Keratinocyte (primary cell): Measurements from ENCODE around the gene AGR2. TPM values are rescaled to one million over a fixed set of nuclear protein-coding genes. Genes with fewer than 3 reads are reported as not detected.

Experiments used
- DNase-seq: peaks from one replicate; pipeline ENCODE4 v3.0.0-alpha.2; 2011; ENCODE audit warnings: low read depth, missing footprints, low spot score
- FAIRE-seq: peaks from 2 replicates; lab custom pipeline; 2011; peaks lifted over from hg19 to GRCh38; lab: Jason Lieb, UNC
- H2AFZ ChIP-seq: 2 replicates; pipeline ENCODE4 v1.6.0; 2012; ENCODE audit warnings: low read length, control low read depth, inconsistent platforms; ENCODE audit not compliant: control insufficient read depth
- H3K27ac ChIP-seq: 2 replicates; pipeline ENCODE4 v1.5.1; 2011; ENCODE audit warnings: low read length; ENCODE audit not compliant: control insufficient read depth, insufficient read depth
- H3K27me3 ChIP-seq: 3 replicates; pipeline ENCODE4 v1.6.0; 2011; ENCODE audit warnings: low read length; ENCODE audit not compliant: control insufficient read depth, insufficient read depth; ENCODE audit errors: extremely low read depth
- H3K36me3 ChIP-seq, 2 experiments: 2 replicates in 1 of 2; 3 replicates in 1 of 2; pipeline ENCODE4 v1.5.1; 2011; ENCODE audit warnings: low read length in 2 of 2, mild to moderate bottlenecking in 1 of 2; ENCODE audit not compliant: control insufficient read depth in 2 of 2, insufficient read depth in 2 of 2; ENCODE audit errors: extremely low read depth in 1 of 2
- H3K4me1 ChIP-seq: 3 replicates; pipeline ENCODE4 v1.5.1; 2011; ENCODE audit warnings: low read length; ENCODE audit not compliant: control insufficient read depth, insufficient read depth; ENCODE audit errors: extremely low read depth
- H3K4me2 ChIP-seq: 3 replicates; pipeline ENCODE4 v1.6.0; 2011; ENCODE audit warnings: low read depth, low read length; ENCODE audit not compliant: control insufficient read depth, insufficient read depth; ENCODE audit errors: extremely low read depth
- H3K4me3 ChIP-seq, 3 experiments: fragments of 200-600 bp in 1 of 3; sonication (generic) in 1 of 3; 2 replicates in 2 of 3; 3 replicates in 1 of 3; pipeline ENCODE4 v1.5.1; 2011 to 2016; ENCODE audit warnings: low read length in 3 of 3, mild to moderate bottlenecking in 3 of 3, control low read depth in 2 of 3, inconsistent platforms in 1 of 3, low read depth in 1 of 3, mixed read lengths in 1 of 3, mixed run types in 1 of 3, moderate library complexity in 1 of 3; ENCODE audit not compliant: control insufficient read depth in 2 of 3, insufficient read depth in 2 of 3; ENCODE audit errors: extremely low read depth in 1 of 3
- H3K79me2 ChIP-seq: 2 replicates; pipeline ENCODE4 v1.6.0; 2012; ENCODE audit warnings: low read length; ENCODE audit not compliant: control insufficient read depth, insufficient read depth
- H3K9ac ChIP-seq: 3 replicates; pipeline ENCODE4 v1.6.0; 2011; ENCODE audit warnings: low read length; ENCODE audit not compliant: control insufficient read depth, insufficient read depth; ENCODE audit errors: extremely low read depth
- H3K9me1 ChIP-seq: 3 replicates; pipeline ENCODE4 v1.6.0; 2011; ENCODE audit warnings: low read length; ENCODE audit not compliant: control insufficient read depth, insufficient read depth; ENCODE audit errors: extremely low read depth
- H3K9me3 ChIP-seq: 2 replicates; pipeline ENCODE4 v1.5.1; 2012; ENCODE audit warnings: low read depth, low read length; ENCODE audit not compliant: control insufficient read depth
- H4K20me1 ChIP-seq: 3 replicates; pipeline ENCODE4 v1.6.0; 2011; ENCODE audit warnings: low read length; ENCODE audit not compliant: control insufficient read depth, insufficient read depth; ENCODE audit errors: extremely low read depth
- EZH2 ChIP-seq: IDR thresholded peaks from one replicate; pipeline ENCODE4 v1.6.1; 2012; ENCODE audit warnings: inconsistent platforms, mild to moderate bottlenecking, low read length, moderate library complexity
- dilution Hi-C: fragments of 300-500 bp; cut with MboI; formaldehyde crosslinking; loops from one replicate; pipeline ENCODE4 v1.7.0; 2020; ENCODE audit warnings: low sequenced_read_pairs; ENCODE audit not compliant: extremely low pct_ligation_motif_present
- polyA plus RNA-seq, 5 experiments: library from polyadenylated mRNA; depleted of rRNA in 3 of 5; stranded (reverse) in 3 of 5; stranded (forward) in 1 of 5; unstranded in 1 of 5; fragments of >200 nt; gene quantifications; 1 replicate in 1 of 5; 2 replicates in 3 of 5; 3 replicates in 1 of 5; pipeline versions ENCODE4 v1.2.1 to v1.2.3, GENCODE V29; 2011 to 2012; ENCODE audit warnings: missing spikeins in 2 of 5, low read depth in 1 of 5, low replicate concordance in 1 of 5
- TF ChIP-seq, protein P1 (sequence below), 3 experiments: IDR thresholded peaks in 1 of 3; conservative IDR thresholded peaks in 1 of 3; optimal IDR thresholded peaks in 1 of 3; 2 replicates in 2 of 3; 3 replicates in 1 of 3; pipeline versions ENCODE3 to v1.5.1; 2011; ENCODE audit warnings: low read length in 3 of 3, mild to moderate bottlenecking in 3 of 3, moderate library complexity in 2 of 3, control low read depth in 1 of 3, inconsistent platforms in 1 of 3; ENCODE audit not compliant: insufficient read depth in 2 of 3; ENCODE audit errors: extremely low read depth in 1 of 3

The AGR2 gene
- polyA plus RNA-seq, 1 donor (not counting 4 experiments of a cell fraction or from before 2014, with no cell fraction given), result 2.3 TPM

DNA sequence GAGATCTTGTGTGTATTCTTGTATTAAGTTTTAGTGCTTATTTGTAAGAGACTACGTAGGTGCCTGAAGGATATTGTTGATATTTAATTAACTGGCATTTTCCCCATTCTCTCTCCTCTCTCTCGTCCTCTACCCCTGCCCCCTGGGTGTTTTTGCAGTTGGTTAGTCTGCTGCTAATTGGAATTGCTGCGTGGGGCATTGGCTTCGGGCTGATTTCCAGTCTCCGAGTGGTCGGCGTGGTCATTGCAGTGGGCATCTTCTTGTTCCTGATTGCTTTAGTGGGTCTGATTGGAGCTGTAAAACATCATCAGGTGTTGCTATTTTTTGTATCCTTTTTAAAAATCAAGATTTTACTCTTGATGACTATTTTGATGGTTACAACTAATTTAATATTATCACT is 28.7 kb downstream of the AGR2 start:
- dilution Hi-C loops, result no loop called here
- Histone ChIP-seq H3K4me3 (no peak overlapping the region), H4K20me1 (no peaks in the 10 kb centered on the region), H3K4me2 (no peak overlapping the region), H3K27me3 (no peaks in the 10 kb centered on the region), H3K9me1 (no peaks in the 10 kb centered on the region), H2AFZ (no peak overlapping the region), H3K79me2 (no peaks in the 10 kb centered on the region), H3K27ac (no peak overlapping the region), H3K36me3 (no peaks in the 10 kb centered on the region), H3K9ac (no peak overlapping the region), H3K9me3 (no peaks in the 10 kb centered on the region), H3K4me1 (peaks cover 10% of the 10 kb centered on the region)
- DNase-seq (no peak), FAIRE-seq (no peak)
- TF ChIP-seq, protein P1, sequence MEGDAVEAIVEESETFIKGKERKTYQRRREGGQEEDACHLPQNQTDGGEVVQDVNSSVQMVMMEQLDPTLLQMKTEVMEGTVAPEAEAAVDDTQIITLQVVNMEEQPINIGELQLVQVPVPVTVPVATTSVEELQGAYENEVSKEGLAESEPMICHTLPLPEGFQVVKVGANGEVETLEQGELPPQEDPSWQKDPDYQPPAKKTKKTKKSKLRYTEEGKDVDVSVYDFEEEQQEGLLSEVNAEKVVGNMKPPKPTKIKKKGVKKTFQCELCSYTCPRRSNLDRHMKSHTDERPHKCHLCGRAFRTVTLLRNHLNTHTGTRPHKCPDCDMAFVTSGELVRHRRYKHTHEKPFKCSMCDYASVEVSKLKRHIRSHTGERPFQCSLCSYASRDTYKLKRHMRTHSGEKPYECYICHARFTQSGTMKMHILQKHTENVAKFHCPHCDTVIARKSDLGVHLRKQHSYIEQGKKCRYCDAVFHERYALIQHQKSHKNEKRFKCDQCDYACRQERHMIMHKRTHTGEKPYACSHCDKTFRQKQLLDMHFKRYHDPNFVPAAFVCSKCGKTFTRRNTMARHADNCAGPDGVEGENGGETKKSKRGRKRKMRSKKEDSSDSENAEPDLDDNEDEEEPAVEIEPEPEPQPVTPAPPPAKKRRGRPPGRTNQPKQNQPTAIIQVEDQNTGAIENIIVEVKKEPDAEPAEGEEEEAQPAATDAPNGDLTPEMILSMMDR (optimal IDR thresholded peaks at IDR 0.05 in 1 of 3, IDR thresholded peaks at IDR 0.05 in 1 of 3, conservative IDR thresholded peaks at IDR 0.05 in 1 of 3; ENCODE audit: extremely low read depth in 1 of 3, insufficient read depth in 2 of 3, low read length in 3 of 3), result no peak
- TF ChIP-seq EZH2, result no peak

DNA sequence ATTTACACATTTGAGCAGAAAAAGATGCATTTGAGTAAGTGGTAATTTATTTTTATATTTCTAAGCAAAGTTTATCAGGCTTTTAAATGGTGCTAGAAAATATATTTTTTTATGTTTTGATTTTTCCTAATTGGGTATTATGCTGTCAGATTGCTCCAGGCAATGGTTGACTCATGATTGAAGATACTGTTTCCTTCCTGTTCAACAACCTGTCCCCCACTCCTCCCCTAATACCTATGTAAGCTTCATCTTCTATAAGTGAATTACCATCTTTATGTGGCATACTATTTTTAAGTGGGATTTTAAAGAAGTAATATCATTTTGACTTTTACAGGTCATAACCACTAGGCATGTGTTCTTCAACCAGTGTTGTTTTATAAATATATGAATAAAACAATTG is 29.8 kb downstream of the AGR2 start:
- peak; percentile 43 for FAIRE-seq
- no peak overlapping the region for H3K27ac ChIP-seq
- dilution Hi-C loops, result no loop called here

More for the DNA sequence above, 29.8 kb downstream of the AGR2 start:
- H3K4me3 ChIP-seq, result no peak overlapping the region
- no peaks in the 10 kb centered on the region for H3K36me3 ChIP-seq
- no peaks in the 10 kb centered on the region for H4K20me1 ChIP-seq
- H3K9me1 ChIP-seq, result no peaks in the 10 kb centered on the region
- no peaks in the 10 kb centered on the region for H3K9me3 ChIP-seq
- TF ChIP-seq, protein P1 (optimal IDR thresholded peaks at IDR 0.05 in 1 of 3, IDR thresholded peaks at IDR 0.05 in 1 of 3, conservative IDR thresholded peaks at IDR 0.05 in 1 of 3; ENCODE audit: extremely low read depth in 1 of 3, insufficient read depth in 2 of 3, low read length in 3 of 3), result no peak
- no peak for TF ChIP-seq EZH2
- DNase-seq, result peak; percentile 19
- H3K4me2 ChIP-seq, result no peak overlapping the region
- H3K9ac ChIP-seq, result no peak overlapping the region
- peaks cover 17% of the 10 kb centered on the region for H3K4me1 ChIP-seq
- no peaks in the 10 kb centered on the region for H3K27me3 ChIP-seq
- H2AFZ ChIP-seq, result no peak overlapping the region
- no peaks in the 10 kb centered on the region for H3K79me2 ChIP-seq
